WTC11 (cell line): Measurements from ENCODE around the gene GPR15LG.

Experiments used
- CTCF ChIP-seq: fragments of 200-600 bp; IDR thresholded peaks from 2 replicates; pipeline ENCODE4 v1.8.0; 2022; ENCODE audit warnings: antibody characterized with exemption
- ETV6 ChIP-seq: sonication (generic); formaldehyde crosslinking; IDR thresholded peaks from 2 replicates; pipeline ENCODE4 v1.8.1; 2022; ENCODE audit warnings: mild to moderate bottlenecking, missing genetic modification reagents
- FOXK1 ChIP-seq: sonication (generic); formaldehyde crosslinking; IDR thresholded peaks from 2 replicates; pipeline ENCODE4 v1.8.0; 2022; ENCODE audit warnings: mild to moderate bottlenecking, moderate library complexity, missing genetic modification reagents
- FOXP1 ChIP-seq: sonication (generic); formaldehyde crosslinking; IDR thresholded peaks from 2 replicates; pipeline ENCODE4 v1.8.0; 2022; ENCODE audit warnings: missing genetic modification reagents, mild to moderate bottlenecking, moderate library complexity, borderline replicate concordance
- GTF2I ChIP-seq: fragments of 250-450 bp; sonication (Bioruptor Pico); conservative IDR thresholded peaks from 2 replicates; pipeline ENCODE4 v1.4.0; 2021; ENCODE audit warnings: mild to moderate bottlenecking
- JUN ChIP-seq: sonication (generic); formaldehyde crosslinking; IDR thresholded peaks from 2 replicates; pipeline ENCODE4 v1.8.0; 2023; ENCODE audit warnings: mild to moderate bottlenecking, missing genetic modification reagents
- PREB ChIP-seq: sonication (generic); formaldehyde crosslinking; IDR thresholded peaks from 2 replicates; pipeline ENCODE4 v1.8.1; 2022; ENCODE audit warnings: mild to moderate bottlenecking, missing genetic modification reagents, moderate library complexity, borderline replicate concordance
- RELA ChIP-seq: sonication (generic); formaldehyde crosslinking; IDR thresholded peaks from 2 replicates; pipeline ENCODE4 v1.8.1; 2022; ENCODE audit warnings: missing genetic modification reagents, mild to moderate bottlenecking, borderline replicate concordance
- SP1 ChIP-seq: sonication (generic); formaldehyde crosslinking; conservative IDR thresholded peaks from 2 replicates; pipeline ENCODE4 v1.8.1; 2022; ENCODE audit warnings: missing genetic modification reagents
- ZBTB21 ChIP-seq: sonication (generic); formaldehyde crosslinking; IDR thresholded peaks from 2 replicates; pipeline ENCODE4 v1.8.1; 2023; ENCODE audit warnings: mild to moderate bottlenecking, missing genetic modification reagents, borderline replicate concordance
- ZNF232 ChIP-seq: sonication (generic); formaldehyde crosslinking; IDR thresholded peaks from 2 replicates; pipeline ENCODE4 v1.8.0; 2022; ENCODE audit warnings: mild to moderate bottlenecking, missing genetic modification reagents
- TF ChIP-seq, protein P1 (sequence below): sonication (generic); formaldehyde crosslinking; IDR thresholded peaks from 2 replicates; pipeline ENCODE4 v1.8.1; 2022; ENCODE audit warnings: low read depth, missing genetic modification reagents, borderline replicate concordance
- TF ChIP-seq, protein P2 (sequence below): sonication (generic); formaldehyde crosslinking; IDR thresholded peaks from 2 replicates; pipeline ENCODE4 v1.8.0; 2023; ENCODE audit warnings: mild to moderate bottlenecking, missing genetic modification reagents

- TF ChIP-seq RELA (CRISPR knock-in tag) (no peak), ETV6 (CRISPR knock-in tag) (no peak), CTCF (no peak), GTF2I (no peak), PREB (CRISPR knock-in tag) (no peak), FOXK1 (CRISPR knock-in tag) (no peak), FOXP1 (CRISPR knock-in tag) (no peak), ZNF232 (CRISPR knock-in tag) (no peak), SP1 (no peak), ZBTB21 (CRISPR knock-in tag) (no peak), JUN (CRISPR knock-in tag) (no peak)
- TF ChIP-seq, protein P1, sequence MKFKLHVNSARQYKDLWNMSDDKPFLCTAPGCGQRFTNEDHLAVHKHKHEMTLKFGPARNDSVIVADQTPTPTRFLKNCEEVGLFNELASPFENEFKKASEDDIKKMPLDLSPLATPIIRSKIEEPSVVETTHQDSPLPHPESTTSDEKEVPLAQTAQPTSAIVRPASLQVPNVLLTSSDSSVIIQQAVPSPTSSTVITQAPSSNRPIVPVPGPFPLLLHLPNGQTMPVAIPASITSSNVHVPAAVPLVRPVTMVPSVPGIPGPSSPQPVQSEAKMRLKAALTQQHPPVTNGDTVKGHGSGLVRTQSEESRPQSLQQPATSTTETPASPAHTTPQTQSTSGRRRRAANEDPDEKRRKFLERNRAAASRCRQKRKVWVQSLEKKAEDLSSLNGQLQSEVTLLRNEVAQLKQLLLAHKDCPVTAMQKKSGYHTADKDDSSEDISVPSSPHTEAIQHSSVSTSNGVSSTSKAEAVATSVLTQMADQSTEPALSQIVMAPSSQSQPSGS (CRISPR knock-in tag), result no peak
- TF ChIP-seq, protein P2, sequence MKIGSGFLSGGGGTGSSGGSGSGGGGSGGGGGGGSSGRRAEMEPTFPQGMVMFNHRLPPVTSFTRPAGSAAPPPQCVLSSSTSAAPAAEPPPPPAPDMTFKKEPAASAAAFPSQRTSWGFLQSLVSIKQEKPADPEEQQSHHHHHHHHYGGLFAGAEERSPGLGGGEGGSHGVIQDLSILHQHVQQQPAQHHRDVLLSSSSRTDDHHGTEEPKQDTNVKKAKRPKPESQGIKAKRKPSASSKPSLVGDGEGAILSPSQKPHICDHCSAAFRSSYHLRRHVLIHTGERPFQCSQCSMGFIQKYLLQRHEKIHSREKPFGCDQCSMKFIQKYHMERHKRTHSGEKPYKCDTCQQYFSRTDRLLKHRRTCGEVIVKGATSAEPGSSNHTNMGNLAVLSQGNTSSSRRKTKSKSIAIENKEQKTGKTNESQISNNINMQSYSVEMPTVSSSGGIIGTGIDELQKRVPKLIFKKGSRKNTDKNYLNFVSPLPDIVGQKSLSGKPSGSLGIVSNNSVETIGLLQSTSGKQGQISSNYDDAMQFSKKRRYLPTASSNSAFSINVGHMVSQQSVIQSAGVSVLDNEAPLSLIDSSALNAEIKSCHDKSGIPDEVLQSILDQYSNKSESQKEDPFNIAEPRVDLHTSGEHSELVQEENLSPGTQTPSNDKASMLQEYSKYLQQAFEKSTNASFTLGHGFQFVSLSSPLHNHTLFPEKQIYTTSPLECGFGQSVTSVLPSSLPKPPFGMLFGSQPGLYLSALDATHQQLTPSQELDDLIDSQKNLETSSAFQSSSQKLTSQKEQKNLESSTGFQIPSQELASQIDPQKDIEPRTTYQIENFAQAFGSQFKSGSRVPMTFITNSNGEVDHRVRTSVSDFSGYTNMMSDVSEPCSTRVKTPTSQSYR (CRISPR knock-in tag), result no peak
Measured at GRCh38 chr10:84188815-84189214, 15.2 kb downstream of the GPR15LG start.
